GM21526 (cell line): ENCODE results near the gene SENP8.

Experiments
- ATAC-seq: cut with Tn5 transposase; IDR thresholded peaks from one replicate; pipeline ENCODE4 v1.9.1; 2021; ENCODE audit warnings: moderate library complexity; ENCODE audit not compliant: unreplicated experiment, low FRiP score

The SENP8 gene

GRCh38 chr15:72112805-72113204, 5.4 kb upstream of the SENP8 start:
- ATAC-seq: no peak

GRCh38 chr15:72113347-72114031, 4.7 kb upstream of the SENP8 start:
- ATAC-seq: no peak

- no peak for ATAC-seq
Measured at GRCh38 chr15:72116731-72117485, 1.3 kb upstream of the SENP8 start.

- peak; percentile 59 for ATAC-seq
Measured at GRCh38 chr15:72117486-72118016, 652 bp upstream of the SENP8 start.

GRCh38 chr15:72124218-72124617, 6.0 kb downstream of the SENP8 start:
- ATAC-seq: no peak

- ATAC-seq: no peak
Measured at GRCh38 chr15:72127724-72128322, 9.6 kb downstream of the SENP8 start.

- ATAC-seq: no peak
Measured at GRCh38 chr15:72128359-72128758, 10.2 kb downstream of the SENP8 start.

- no peak for ATAC-seq
Measured at GRCh38 chr15:72130272-72130671, 12.1 kb downstream of the SENP8 start.

GRCh38 chr15:72131922-72132321, 13.7 kb downstream of the SENP8 start:
- no peak for ATAC-seq

- no peak for ATAC-seq
Measured at GRCh38 chr15:72133211-72133610, 15.0 kb downstream of the SENP8 start.

GRCh38 chr15:72135719-72136118, 17.5 kb downstream of the SENP8 start:
- ATAC-seq: no peak

GRCh38 chr15:72136170-72137051, 18.2 kb downstream of the SENP8 start:
- ATAC-seq: no peak

GRCh38 chr15:72139667-72140066, 21.5 kb downstream of the SENP8 start:
- no peak for ATAC-seq

- no peak for ATAC-seq
Measured at GRCh38 chr15:72140088-72140487, 21.9 kb downstream of the SENP8 start.

- ATAC-seq: peak; percentile 93
Measured at GRCh38 chr15:72141171-72142084, 23.2 kb downstream of the SENP8 start.

- ATAC-seq: no peak
Measured at GRCh38 chr15:72146221-72146620, 28.0 kb downstream of the SENP8 start.

- ATAC-seq: no peak
Measured at GRCh38 chr15:72146934-72147333, 28.7 kb downstream of the SENP8 start.

GRCh38 chr15:72147418-72147817, 29.2 kb downstream of the SENP8 start:
- ATAC-seq: no peak

- no peak for ATAC-seq
Measured at GRCh38 chr15:72153269-72154000, 35.2 kb downstream of the SENP8 start.
